Lower leg skin (tissue), 3 donors: Measurements from ENCODE around the gene OGG1.

Experiments
- POLR2A ChIP-seq, 2 donors: fragments of 450-650 bp; IDR thresholded peaks; one replicate each; pipeline ENCODE4 v1.6.1; 2016 to 2017; ENCODE audit warnings: antibody characterized with exemption in 2 of 2, mild to moderate bottlenecking in 1 of 2, moderate library complexity in 1 of 2
- TF ChIP-seq, protein P1 (sequence below), 3 donors: fragments of 450-650 bp; IDR thresholded peaks; one replicate each; pipeline ENCODE4 v1.5.1; 2016; ENCODE audit warnings: antibody characterized with exemption in 3 of 3, mild to moderate bottlenecking in 3 of 3, moderate library complexity in 2 of 3

DNA sequence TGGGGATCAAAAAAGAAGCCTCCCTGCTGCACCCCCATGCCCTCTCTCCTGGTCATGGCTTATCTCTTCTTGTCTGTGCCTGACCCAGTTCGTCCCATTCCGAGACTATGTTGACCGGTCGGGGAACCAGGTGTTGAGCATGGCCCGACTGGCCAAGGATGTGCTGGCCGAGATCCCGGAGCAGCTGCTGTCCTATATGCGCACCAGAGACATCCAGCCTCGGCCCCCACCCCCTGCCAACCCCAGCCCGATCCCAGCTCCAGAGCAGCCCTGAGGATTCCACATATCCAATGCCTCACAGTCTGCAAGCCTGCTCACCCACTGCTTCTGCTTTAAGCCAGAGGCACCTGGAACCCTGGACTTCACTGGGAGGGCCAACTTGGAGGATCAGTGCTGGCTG, 20.3 kb upstream of the OGG1 start:
- TF ChIP-seq, protein P1, sequence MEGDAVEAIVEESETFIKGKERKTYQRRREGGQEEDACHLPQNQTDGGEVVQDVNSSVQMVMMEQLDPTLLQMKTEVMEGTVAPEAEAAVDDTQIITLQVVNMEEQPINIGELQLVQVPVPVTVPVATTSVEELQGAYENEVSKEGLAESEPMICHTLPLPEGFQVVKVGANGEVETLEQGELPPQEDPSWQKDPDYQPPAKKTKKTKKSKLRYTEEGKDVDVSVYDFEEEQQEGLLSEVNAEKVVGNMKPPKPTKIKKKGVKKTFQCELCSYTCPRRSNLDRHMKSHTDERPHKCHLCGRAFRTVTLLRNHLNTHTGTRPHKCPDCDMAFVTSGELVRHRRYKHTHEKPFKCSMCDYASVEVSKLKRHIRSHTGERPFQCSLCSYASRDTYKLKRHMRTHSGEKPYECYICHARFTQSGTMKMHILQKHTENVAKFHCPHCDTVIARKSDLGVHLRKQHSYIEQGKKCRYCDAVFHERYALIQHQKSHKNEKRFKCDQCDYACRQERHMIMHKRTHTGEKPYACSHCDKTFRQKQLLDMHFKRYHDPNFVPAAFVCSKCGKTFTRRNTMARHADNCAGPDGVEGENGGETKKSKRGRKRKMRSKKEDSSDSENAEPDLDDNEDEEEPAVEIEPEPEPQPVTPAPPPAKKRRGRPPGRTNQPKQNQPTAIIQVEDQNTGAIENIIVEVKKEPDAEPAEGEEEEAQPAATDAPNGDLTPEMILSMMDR (IDR thresholded peaks at IDR 0.05), result no peak
- TF ChIP-seq POLR2A (IDR thresholded peaks at IDR 0.05), result no peak
